Heart left ventricle (tissue), 16 donors: Measurements from ENCODE around the gene C1orf35. TPM values are rescaled to one million over a fixed set of nuclear protein-coding genes. Genes with fewer than 3 reads are reported as not detected.

ENCODE experiments used
- ATAC-seq, 4 donors: fragments of 200-7000 bp; cut with Tn5 transposase; one replicate each; pipeline ENCODE4 v1.9.1; 2020 to 2022; ENCODE audit warnings: moderate library complexity in 4 of 4, mild to moderate bottlenecking in 3 of 4, moderate number of reproducible peaks in 1 of 4
- DNase-seq, 5 donors: peaks; one replicate each; pipeline ENCODE4 v3.0.0-alpha.2; 2020
- H3K27ac ChIP-seq, 12 donors: fragments of 200-600 bp; sonication (generic) in 4 of 12; one replicate each; pipeline versions ENCODE4 v1.5.0 to v1.8.0; 2016 to 2022; ENCODE audit warnings: mild to moderate bottlenecking in 2 of 12
- H3K27me3 ChIP-seq, 9 donors: fragments of 200-600 bp; sonication (generic) in 2 of 9; one replicate each; pipeline versions ENCODE4 v1.5.1 to v1.8.0; 2016 to 2022; ENCODE audit warnings: mild to moderate bottlenecking in 3 of 9
- H3K36me3 ChIP-seq, 9 donors: fragments of 200-600 bp; sonication (generic) in 2 of 9; one replicate each; pipeline versions ENCODE4 v1.5.0 to v1.8.0; 2018 to 2022; ENCODE audit warnings: mild to moderate bottlenecking in 2 of 9
- H3K4me1 ChIP-seq, 12 donors: fragments of 200-600 bp; sonication (generic) in 4 of 12; one replicate each; pipeline versions ENCODE4 v1.5.0 to v1.8.0; 2016 to 2022; ENCODE audit warnings: mild to moderate bottlenecking in 3 of 12
- H3K4me3 ChIP-seq, 12 donors: fragments of 200-600 bp; sonication (generic) in 4 of 12; one replicate each; pipeline versions ENCODE4 v1.5.0 to v1.8.0; 2017 to 2022; ENCODE audit warnings: mild to moderate bottlenecking in 9 of 12, moderate library complexity in 4 of 12
- H3K9me3 ChIP-seq, 12 donors: fragments of 200-600 bp; sonication (generic) in 4 of 12; one replicate each; pipeline versions ENCODE4 v1.5.0 to v1.8.0; 2016 to 2022; ENCODE audit warnings: mild to moderate bottlenecking in 1 of 12
- CTCF ChIP-seq, 12 donors: fragments of 200-600 bp; sonication (generic) in 4 of 12; IDR thresholded peaks; one replicate each; pipeline versions ENCODE4 v1.5.0 to v1.8.0; 2018 to 2022; ENCODE audit warnings: antibody characterized with exemption in 12 of 12, mild to moderate bottlenecking in 5 of 12
- POLR2A ChIP-seq, 2 donors: fragments of 450-650 bp; IDR thresholded peaks; one replicate each; pipeline ENCODE4 v1.6.1; 2017; ENCODE audit warnings: antibody characterized with exemption in 2 of 2, mild to moderate bottlenecking in 2 of 2, moderate library complexity in 2 of 2
- WGBS, 4 donors: extraction: QIAGEN DNeasy Blood & Tissue Kit in 2 of 4; methylation state at CpG; one replicate each; pipeline versions ENCODE4 v1.1.5 to v1.1.7; 2013 to 2018; 5-methylcytosine and 5-hydroxymethylcytosine counted together
- intact Hi-C, 10 donors: fragments of 100-400 bp; cut with DNase I; formaldehyde crosslinking; loops; one replicate each; pipeline versions ENCODE4 v1.11.1 to v1.14.2; 2022
- polyA plus RNA-seq, 2 donors: library from polyadenylated mRNA; stranded (reverse); fragments of 200-250 nt; gene quantifications; one replicate each; pipeline ENCODE4 v1.2.3, GENCODE V29; 2013
- total RNA-seq, 9 donors: library from RNA; depleted of rRNA in 2 of 9; stranded (reverse); fragments of >200 nt in 2 of 9; fragmentation: NEBNext Ultra II Directional in 3 of 9; extraction: Animal tissue kit (Norgen Biotek cat#: 25700) in 3 of 9; gene quantifications; one replicate each; pipeline versions ENCODE4 v1.1.0 to v1.2.4, GENCODE V29; 2016 to 2023
- donor health status: ischemic (EF 13 %, LVEDD 7.1; RV severe dilation, severe dysfunction).
- donor health status: healthy with polysubstance abuse.
- donor health status: DM: no; HTN: yes; CAD: no.
- donor health status: DM: no; HTN: no; CAD: no.
- donor health status: ischemic (EF 25% LVEDD 6.9; RV normal size, moderate dysfunction).
- donor health status: ischemic (EF 25% LVEDD 5.7; RV mildly dilated, moderate dysfunction).
- donor health status: healthy.
- donor health status: DM: yes; HTN: yes; CAD: no.
- donor health status: ischemic (EF 35%, LVEDD 5.7; RV mildly dilated, moderate dysfunction).
- donor health status: nonischemic (EF 11% LVEDD 7.7; RV severe dilation, severe dysfunction).
- donor health status: DM: yes; HTN: yes; CAD: no.
- donor health status: PGD.
- donor health status: ischemic (EF 29% LVEDD 5.4; RV normal size, mild dysfunction).
- donor health status: nonischemic (EF 23%, LVEDD 6.1; RV moderate dilation, normal function).

Gene C1orf35
- total and polyA plus RNA-seq, 11 donors, result 6.2 to 9.8 (median 7.7) TPM

- Histone ChIP-seq H3K4me1 (peaks cover 49 to 79% (median 72%) of the 10 kb centered on the region in 12 donors), H3K9me3 (no peaks in the 10 kb centered on the region), H3K27ac (peak overlapping the region in 11 of 12 donors; percentile 49 to 100 (median 96)), H3K27me3 (no peaks in the 10 kb centered on the region), H3K36me3 (peaks cover 0 to 14% (median 0%) of the 10 kb centered on the region in 9 donors), H3K4me3 (peak overlapping the region in 9 of 12 donors; percentile 70 to 100 (median 94))
- TF ChIP-seq POLR2A (IDR thresholded peaks at IDR 0.05) (no peak), CTCF (IDR thresholded peaks at IDR 0.05) (no peak)
- WGBS, 4 donors, result 39 to 50% (median 42%) methylated on average over 5 of the region's 5 CpGs
- DNase-seq, result peak in 3 of 5 donors; percentile 7 to 28 (median 9)
- intact Hi-C loops, result loop anchor here in 3 of 10 donors (2.0 to 10.0 kb wide), 3 partner anchors 14 to 322 kb away; no protein-coding TSS in a partner anchor
- ATAC-seq, result no peak
These were observed 18.3 kb downstream of the C1orf35 start for GRCh38 chr1:228084797-228085196.

- WGBS, 4 donors, result 19 to 29% (median 22%) methylated on average over 3 of the region's 3 CpGs
- peak overlapping the region in 10 of 12 donors; percentile 95 to 100 (median 99) for H3K27ac ChIP-seq
- peak overlapping the region; percentile 67 to 100 (median 96) for H3K4me3 ChIP-seq
- intact Hi-C loops, result loop anchor here in 3 of 10 donors (2.0 to 10.0 kb wide), 3 partner anchors 14 to 322 kb away; no protein-coding TSS in a partner anchor
- no peaks in the 10 kb centered on the region for H3K9me3 ChIP-seq
- peaks cover 45 to 75% (median 68%) of the 10 kb centered on the region in 12 donors for H3K4me1 ChIP-seq
- ATAC-seq, result no peak
- H3K36me3 ChIP-seq, result peaks cover 0 to 14% (median 0%) of the 10 kb centered on the region in 9 donors
- DNase-seq, result peak in 1 of 5 donors; percentile 10
- no peaks in the 10 kb centered on the region for H3K27me3 ChIP-seq
- no peak for TF ChIP-seq CTCF (IDR thresholded peaks at IDR 0.05)
- TF ChIP-seq POLR2A (IDR thresholded peaks at IDR 0.05), result no peak
These were observed 18.8 kb downstream of the C1orf35 start for GRCh38 chr1:228084325-228084724.

GRCh38 chr1:228083871-228084278, 19.2 kb downstream of the C1orf35 start:
- Histone ChIP-seq H3K9me3 (no peaks in the 10 kb centered on the region), H3K27me3 (no peaks in the 10 kb centered on the region), H3K4me3 (peak overlapping the region; percentile 67 to 100 (median 96)), H3K4me1 (peaks cover 42 to 70% (median 63%) of the 10 kb centered on the region in 12 donors), H3K27ac (peak overlapping the region in 11 of 12 donors; percentile 95 to 100 (median 99)), H3K36me3 (peaks cover 0 to 13% (median 0%) of the 10 kb centered on the region in 9 donors)
- DNase-seq (peak in 3 of 5 donors; percentile 39 to 62 (median 45)), ATAC-seq (peak in 1 of 4 donors; percentile 3)
- WGBS, 4 donors, result 2 to 4% (median 2%) methylated on average over 17 of the region's 17 CpGs
- no peak for TF ChIP-seq POLR2A (IDR thresholded peaks at IDR 0.05)
- no peak for TF ChIP-seq CTCF (IDR thresholded peaks at IDR 0.05)
- intact Hi-C loops, result loop anchor here in 6 of 10 donors (2.0 to 10.0 kb wide), 5 partner anchors 15 to 322 kb away; partner anchors contain the start of genes MRPL55 (in 3 of the 6) and C1orf35 (in 1 of the 6)
